EL (cell line): Measurements from ENCODE around the gene HIP1R.
A peak's percentile ranks its signal among the peaks of the same experiment; 100 is the strongest.

Experiments used
- DNase-seq: peaks from one replicate; pipeline ENCODE4 v3.0.0-alpha.2; 2016

The HIP1R gene

DNA sequence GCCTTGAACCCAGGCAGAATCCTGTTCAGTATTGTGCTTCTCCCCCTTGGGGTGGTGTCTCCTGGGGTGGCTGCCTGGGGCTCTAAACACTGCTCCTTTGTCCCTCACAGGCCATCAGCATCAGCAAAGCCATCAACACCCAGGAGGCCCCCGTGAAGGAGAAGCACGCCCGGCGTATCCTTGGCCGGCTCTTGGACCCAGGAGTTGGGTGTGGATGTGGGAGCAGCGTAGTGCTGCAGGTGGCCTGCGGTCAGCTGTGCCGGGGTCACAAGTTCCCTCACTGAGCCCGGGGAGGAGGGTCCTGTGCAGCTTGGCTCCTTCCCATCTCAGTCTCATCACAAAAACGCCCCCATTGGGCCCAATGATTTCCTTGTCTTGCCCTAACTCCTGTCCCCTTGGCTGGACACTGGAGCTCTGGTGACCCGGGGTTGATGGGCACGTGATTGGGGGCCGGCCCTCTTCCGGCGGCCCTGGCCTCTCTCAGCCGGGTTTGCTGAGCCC, 12.7 kb downstream of the HIP1R start:
- no peak for DNase-seq

GRCh38 chr12:122848471-122849351, 13.5 kb downstream of the HIP1R start:
- DNase-seq = no peak

- no peak for DNase-seq
Measured at GRCh38 chr12:122849352-122850047, 14.2 kb downstream of the HIP1R start.

DNA sequence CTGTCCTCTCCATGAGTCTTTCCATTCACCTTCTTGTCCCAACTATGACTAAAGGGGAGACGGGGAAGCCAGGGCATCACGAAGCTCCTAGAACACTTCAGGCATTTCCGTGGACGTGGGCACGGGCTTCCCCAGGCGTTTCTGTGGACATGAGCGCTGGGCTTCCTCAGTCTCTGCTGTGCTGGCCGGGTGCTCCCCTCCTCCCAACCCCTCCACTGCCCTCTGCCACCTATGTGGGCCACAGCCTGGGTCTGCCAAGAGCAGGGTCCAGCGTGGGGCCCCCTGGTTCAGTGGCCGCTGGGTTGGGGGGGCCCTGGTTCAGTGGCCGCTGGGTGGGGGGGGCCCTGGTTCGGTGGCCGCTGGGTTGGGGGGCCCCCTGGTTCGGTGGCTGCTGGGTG, 14.8 kb downstream of the HIP1R start:
- no peak for DNase-seq

DNA sequence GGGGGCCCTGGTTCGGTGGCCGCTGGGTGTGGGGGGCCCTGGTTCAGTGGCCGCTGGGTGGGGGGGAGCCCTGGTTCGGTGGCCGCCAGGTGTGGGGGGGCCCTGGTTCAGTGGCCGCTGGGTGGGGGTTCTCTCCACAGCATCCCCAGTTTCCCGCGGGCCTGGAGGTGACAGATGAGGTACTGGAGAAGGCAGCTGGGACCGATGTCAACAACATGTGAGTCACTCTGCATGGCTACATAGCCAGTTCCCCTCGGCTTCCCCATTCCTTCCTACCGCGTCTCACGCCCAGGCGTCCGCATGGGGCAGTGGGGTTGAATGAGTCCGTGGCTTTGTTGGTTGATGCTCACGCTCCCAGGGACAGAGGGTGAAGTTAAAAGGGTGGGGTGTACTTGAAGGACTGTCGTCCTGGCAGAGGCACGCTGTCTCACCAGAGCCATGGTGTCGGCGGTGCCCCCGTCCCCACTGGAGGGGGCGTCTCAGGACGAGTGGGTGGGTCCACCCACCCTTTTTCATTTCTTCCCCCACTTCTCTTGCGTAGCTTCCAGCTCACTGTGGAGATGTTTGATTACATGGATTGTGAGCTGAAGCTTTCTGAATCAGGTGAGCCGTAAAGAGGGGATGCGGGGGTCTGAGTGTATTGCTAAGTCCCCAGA, 15.6 kb downstream of the HIP1R start:
- DNase-seq = peak; percentile 67

GRCh38 chr12:122851820-122852219, 16.6 kb downstream of the HIP1R start:
- DNase-seq = peak; percentile 89

DNA sequence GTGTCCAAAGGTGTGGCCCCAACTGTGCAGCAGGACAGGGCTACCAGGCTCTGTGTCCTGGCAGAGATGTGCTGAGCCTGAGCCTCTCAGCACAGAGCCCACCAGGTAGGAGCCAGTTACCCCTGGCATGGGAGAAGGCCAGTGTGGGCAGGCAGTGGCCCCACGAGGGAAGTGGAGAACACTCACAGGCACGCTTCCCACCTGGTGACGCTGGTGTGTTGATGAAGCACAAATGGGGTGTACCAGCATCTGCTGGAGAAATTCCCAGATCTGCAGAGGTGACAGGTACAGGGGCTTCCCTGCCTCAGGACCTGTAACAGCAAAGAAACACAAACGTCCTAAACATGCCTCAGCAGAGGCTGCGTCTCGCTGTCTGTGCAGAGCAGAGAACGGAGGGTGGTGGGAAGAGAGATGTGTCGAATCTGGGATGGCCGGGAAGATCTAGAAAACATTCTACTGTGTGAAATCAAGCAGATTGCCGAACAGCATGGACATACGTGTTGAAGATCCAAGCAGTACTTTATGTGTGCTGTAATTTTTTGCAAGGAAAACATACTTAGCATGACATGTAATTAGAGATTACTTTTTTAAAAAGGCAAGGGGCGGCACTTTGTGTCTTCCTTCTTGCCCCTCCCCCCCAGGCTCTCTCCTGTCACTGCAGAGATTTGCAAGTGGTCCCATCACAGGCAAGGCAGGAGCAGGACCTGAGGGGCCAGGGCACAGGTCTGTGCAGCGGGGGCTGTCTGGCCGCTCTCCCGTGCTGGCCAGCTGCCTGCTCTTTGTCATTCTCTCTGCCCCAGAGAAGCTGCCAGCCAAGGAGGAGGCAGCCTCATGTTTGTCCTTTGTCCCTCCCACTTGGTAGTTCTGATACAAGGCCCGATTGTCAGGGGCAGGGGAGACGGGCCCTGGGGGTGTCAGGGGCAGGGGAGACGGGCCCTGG, 17.3 kb downstream of the HIP1R start:
- no peak for DNase-seq

DNA sequence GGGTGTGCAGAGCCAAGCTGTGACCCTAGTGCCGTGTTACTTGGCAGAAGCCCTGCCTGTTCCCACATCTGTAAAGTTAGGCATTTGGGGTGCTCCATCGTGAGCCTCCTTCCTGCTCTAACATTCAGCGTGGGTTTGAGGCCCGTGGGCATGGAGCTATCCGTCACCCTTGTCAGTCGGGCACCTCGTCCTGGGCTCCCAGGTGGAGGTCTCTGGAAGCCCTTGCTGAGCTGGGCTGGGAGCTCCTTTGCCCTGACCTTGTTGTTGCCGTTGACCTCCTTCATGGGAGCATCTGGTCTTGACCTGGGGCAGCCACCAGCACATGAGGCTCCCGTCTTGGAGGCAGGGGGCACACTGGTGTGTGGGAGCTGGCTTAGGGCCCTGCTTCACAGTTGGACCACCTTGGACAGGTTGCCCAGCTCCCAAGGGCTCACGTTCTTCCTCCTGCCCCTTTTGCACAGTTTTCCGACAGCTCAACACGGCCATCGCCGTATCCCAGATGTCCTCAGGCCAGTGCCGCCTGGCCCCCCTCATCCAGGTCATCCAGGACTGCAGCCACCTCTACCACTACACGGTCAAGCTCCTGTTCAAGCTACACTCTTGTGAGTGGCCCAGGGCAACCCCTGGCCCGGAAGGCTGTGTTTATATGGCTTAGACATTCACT, 18.5 kb downstream of the HIP1R start:
- DNase-seq = no peak

DNA sequence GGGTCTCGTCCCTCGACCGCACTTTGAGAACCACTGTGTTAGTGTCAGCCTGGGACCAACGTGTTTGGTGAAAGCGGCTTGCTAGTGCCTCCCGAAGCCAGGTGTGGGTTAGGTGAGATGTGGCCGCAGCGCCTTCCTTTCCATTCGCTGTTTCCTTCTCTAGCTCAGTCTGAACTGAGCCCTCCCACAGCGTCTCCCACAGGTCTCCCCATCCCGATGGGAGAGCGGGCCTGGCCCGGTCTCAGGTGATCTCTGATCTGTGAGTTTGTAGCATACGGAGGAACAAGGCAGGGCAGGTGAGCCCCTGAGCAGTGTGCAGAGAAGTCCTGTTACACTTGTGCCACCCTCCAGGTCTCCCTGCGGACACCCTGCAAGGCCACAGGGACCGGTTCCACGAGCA, 19.3 kb downstream of the HIP1R start:
- DNase-seq = no peak

- DNase-seq = no peak
Measured at GRCh38 chr12:122855071-122855829, 20.0 kb downstream of the HIP1R start.

GRCh38 chr12:122855928-122856831, 20.9 kb downstream of the HIP1R start:
- DNase-seq = no peak

DNA sequence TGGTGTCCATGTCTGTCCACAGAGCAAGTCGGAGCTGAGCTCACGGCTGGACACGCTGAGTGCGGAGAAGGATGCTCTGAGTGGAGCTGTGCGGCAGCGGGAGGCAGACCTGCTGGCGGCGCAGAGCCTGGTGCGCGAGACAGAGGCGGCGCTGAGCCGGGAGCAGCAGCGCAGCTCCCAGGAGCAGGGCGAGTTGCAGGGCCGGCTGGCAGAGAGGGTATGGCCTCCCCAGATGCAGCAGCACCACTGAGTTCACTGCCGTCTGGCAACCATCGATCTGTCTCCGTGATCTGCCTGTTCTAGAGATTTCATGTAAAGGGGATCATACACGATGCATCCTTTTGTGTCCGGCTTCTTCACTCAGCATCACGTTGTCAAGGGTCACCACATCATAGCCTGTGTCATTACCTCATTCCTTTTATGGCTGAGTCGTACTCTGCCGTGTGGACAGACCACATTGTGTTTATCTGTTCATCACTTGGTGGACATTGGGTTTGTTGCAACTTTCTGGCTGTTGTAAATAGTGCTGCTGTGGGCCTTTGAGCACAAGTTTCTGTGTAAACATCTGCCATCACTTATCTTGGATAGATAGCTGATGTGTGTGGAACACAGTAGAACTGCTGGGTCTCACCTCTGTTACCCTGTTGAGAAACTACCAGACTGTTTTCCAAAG, 21.9 kb downstream of the HIP1R start:
- no peak for DNase-seq

GRCh38 chr12:122858171-122858570, 22.9 kb downstream of the HIP1R start:
- no peak for DNase-seq

GRCh38 chr12:122858591-122859302, 23.5 kb downstream of the HIP1R start:
- no peak for DNase-seq

GRCh38 chr12:122859303-122860039, 24.2 kb downstream of the HIP1R start:
- no peak for DNase-seq

- peak; percentile 75 for DNase-seq
Measured at GRCh38 chr12:122860040-122860853, 25.0 kb downstream of the HIP1R start.
